Stimulated activated naive CD8-positive, alpha-beta T cell treated with anti-CD3 and anti-CD28 coated beads, Interleukin-15, amount 100 ng/mL, for 72 hours (primary cell): Measurements from ENCODE around the gene YBX2.

Source experiments
- ATAC-seq: fragments of 150-1000 bp; cut with Tn5 transposase; 2 replicates; pipeline ENCODE4 v1.10.0; 2021; ENCODE audit warnings: mild to moderate bottlenecking, moderate library complexity
- DNase-seq, 2 donors: peaks; one replicate each; pipeline ENCODE4 v3.0.0; 2021 to 2022
- H3K27ac Mint-ChIP-seq, 2 donors: one replicate each; pipeline ENCODE4 v1.8.0; 2022; ENCODE audit warnings: mild to moderate bottlenecking in 2 of 2, mixed read lengths in 2 of 2, moderate library complexity in 2 of 2
- H3K27me3 Mint-ChIP-seq: one replicate; pipeline ENCODE4 v1.8.0; 2022; ENCODE audit warnings: mixed read lengths
- H3K4me1 Mint-ChIP-seq: one replicate; pipeline ENCODE4 v1.8.0; 2022; ENCODE audit warnings: mild to moderate bottlenecking, mixed read lengths
- H3K4me3 Mint-ChIP-seq, 2 donors: one replicate each; pipeline ENCODE4 v1.8.0; 2022; ENCODE audit warnings: mild to moderate bottlenecking in 2 of 2, mixed read lengths in 2 of 2, moderate library complexity in 1 of 2
- H3K9me3 Mint-ChIP-seq, 2 donors: one replicate each; pipeline ENCODE4 v1.8.0; 2022; ENCODE audit warnings: mixed read lengths in 2 of 2

Gene YBX2

DNA sequence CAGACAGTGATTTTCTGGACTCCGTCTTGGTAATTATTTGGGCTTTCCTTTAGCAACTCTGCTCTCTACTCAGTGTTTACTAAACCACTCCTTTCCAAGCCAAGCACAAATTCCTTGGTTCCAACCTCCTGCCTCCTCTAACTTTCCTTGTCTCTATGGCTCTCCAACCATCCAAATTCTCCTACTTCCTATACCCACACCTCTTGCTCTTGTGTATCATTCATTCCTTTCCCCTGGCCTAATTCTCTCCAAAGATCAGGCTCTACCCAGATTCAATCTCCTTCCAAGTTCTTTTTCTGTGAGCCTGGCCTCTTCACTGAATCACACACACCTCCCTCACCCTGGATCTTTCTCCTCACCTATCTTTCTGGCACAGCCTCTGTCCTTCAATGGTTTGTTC, 33.6 kb upstream of the YBX2 start:
- DNase-seq: no peak
- ATAC-seq: no peak
- no peaks in the 10 kb centered on the region for H3K9me3 Mint-ChIP-seq
- peak overlapping the region; percentile 86 to 97 for H3K4me3 Mint-ChIP-seq
- H3K27me3 Mint-ChIP-seq: no peaks in the 10 kb centered on the region
- peak overlapping the region; percentile 4 to 28 for H3K27ac Mint-ChIP-seq
- H3K4me1 Mint-ChIP-seq: peaks cover 81% of the 10 kb centered on the region

DNA sequence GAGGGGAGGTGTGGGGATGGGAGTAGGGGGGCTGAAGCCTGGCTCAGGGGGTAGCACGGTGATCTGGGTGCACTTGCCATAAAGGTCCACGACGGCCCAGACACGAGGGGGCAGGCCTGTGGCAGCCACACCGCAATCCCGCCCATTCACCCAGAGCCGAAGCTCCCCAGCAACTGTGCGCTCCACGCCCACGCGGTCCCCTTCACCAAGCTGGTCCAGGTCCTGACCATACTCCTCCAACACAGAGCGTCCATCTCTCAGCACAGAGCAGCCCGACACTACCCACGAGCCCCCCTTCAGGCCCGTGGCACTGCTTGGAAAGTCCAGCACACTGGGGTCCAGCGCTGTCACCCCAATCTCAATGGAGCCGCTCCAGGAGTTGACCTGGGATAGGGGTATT, 33.1 kb upstream of the YBX2 start:
- no peak for DNase-seq
- Mint-ChIP-seq H3K4me1 (peaks cover 75% of the 10 kb centered on the region), H3K27ac (no peak overlapping the region), H3K9me3 (no peaks in the 10 kb centered on the region), H3K4me3 (peak overlapping the region in 1 of 2 donors; percentile 21), H3K27me3 (no peaks in the 10 kb centered on the region)
- no peak for ATAC-seq

DNA sequence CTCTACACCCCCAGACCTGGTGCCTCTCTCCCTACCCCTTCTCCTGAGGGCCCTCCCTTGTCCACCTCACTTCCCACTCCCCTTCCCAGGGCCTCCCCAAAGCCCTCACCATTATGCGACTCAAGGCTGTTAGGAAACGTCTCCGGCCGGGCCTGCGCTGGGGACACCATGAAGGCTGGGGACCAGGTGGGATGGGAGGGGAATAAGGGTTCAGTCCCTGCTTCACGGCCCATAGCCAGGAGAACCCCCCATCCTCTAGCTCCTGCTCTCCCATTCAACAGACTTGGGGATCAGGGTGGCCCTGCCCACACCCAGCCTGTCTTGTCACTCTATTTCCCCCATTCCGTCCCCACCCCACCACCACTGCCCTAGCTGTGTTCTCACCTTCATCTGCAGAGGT, 32.6 kb upstream of the YBX2 start:
- Mint-ChIP-seq H3K27me3 (no peaks in the 10 kb centered on the region), H3K27ac (peak overlapping the region in 1 of 2 donors; percentile 2), H3K4me1 (peaks cover 71% of the 10 kb centered on the region), H3K4me3 (no peak overlapping the region), H3K9me3 (no peaks in the 10 kb centered on the region)
- ATAC-seq (no peak), DNase-seq (no peak)

DNA sequence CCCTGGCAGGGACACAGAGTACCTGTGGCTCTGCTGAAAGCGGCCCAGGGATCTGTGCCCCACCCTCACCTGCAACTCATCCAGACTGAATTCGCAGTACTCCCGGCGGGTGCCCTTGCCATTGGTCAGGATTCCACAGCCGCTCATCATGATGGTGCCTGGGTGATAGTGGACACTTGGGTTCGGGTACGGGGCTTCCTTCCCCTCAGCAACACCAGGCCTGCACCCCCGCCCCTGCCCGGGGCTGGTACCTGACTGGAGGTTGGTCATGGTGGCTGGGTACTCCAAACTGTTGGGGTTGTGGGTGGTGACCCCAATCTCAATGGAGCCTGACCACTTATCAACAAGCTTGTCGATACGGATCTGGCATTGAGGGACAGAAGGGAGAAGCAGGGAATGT, 31.7 kb upstream of the YBX2 start:
- ATAC-seq (no peak), DNase-seq (no peak)
- Mint-ChIP-seq H3K4me1 (peaks cover 65% of the 10 kb centered on the region), H3K4me3 (no peak overlapping the region), H3K27ac (no peak overlapping the region), H3K27me3 (no peaks in the 10 kb centered on the region), H3K9me3 (no peaks in the 10 kb centered on the region)

DNA sequence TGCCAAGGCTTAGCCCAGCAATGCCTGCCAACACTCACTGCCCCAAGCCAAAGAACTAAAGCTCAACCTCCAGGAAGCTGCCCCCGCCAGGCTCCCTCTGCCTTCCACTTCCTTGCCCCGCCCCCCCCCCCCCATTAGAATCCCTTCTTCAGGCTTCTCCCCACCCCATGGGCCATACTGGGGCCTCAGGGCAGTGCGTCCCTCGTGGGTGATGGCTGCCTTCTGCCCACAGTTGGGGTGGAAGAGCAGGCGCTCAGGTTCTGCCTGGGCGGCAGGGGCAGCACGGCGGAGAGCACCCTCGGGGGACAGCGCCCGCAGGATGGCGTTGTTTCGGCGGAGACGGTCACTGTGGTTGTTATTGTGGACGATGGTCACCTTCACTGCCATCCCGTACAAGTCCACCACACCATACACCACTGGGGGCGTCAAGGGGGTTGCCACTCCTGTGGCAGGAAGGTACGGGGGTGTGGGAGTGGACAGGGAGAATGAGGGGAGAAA, 30.6 kb upstream of the YBX2 start:
- Mint-ChIP-seq H3K27ac (no peak overlapping the region), H3K27me3 (no peaks in the 10 kb centered on the region), H3K9me3 (no peaks in the 10 kb centered on the region), H3K4me3 (no peak overlapping the region), H3K4me1 (peaks cover 54% of the 10 kb centered on the region)
- ATAC-seq (no peak), DNase-seq (no peak)

DNA sequence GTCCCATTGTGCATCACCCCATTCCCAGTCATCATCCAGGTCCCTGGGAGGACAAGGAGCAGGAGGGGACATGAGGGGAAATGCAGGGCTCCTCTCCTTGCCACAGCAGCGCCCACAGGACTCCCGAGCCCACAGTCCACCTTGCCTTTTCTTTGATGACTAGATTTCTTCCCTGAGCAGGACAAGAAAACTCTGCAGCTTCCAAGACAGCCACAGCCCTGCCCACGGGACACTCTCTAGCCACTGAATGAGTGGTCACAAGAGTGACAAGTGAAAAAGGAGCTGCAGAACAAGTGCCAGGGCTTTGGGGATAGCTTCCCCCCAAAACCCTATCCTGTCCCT, 30.0 kb upstream of the YBX2 start:
- peaks cover 51% of the 10 kb centered on the region for H3K4me1 Mint-ChIP-seq
- DNase-seq (no peak), ATAC-seq (no peak)
- H3K27me3 Mint-ChIP-seq: no peaks in the 10 kb centered on the region
- H3K9me3 Mint-ChIP-seq: no peaks in the 10 kb centered on the region
- no peak overlapping the region for H3K27ac Mint-ChIP-seq
- H3K4me3 Mint-ChIP-seq: no peak overlapping the region

DNA sequence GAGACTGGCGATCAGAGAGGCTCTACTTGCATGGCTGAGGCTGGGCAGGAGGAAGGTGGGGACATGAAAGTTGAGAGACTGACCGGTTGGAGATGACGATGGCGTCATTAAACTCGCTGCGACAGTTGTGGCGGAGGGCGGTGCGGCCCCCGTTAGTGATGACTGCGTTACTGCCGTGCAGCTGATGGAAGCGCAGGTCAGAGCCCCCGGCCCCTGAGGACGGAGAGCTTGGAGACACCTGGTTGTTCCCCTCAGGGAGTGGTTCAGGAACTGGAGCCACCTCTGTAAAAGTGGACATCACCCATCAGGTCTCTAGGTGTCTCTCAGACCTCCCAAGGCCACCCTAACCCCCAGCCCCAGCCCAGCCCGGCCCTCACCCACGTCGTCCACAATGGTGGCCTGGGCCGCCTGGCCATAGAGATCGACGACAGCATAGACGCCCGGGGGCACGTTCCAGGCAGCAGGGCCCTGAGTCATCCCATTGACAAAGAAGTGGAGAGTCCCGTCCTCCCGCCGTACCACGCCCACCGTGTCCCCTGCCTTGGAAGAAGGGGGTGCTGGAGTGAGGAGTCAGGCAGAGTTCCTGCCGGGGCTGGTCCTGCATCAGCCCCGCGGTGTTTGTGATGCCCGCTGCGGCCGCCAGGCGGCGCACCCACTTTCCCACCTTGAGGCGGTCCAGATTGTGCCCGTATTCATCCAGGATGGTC, 29.4 kb upstream of the YBX2 start:
- peak; percentile 68 for ATAC-seq
- Mint-ChIP-seq H3K27me3 (no peaks in the 10 kb centered on the region), H3K9me3 (no peaks in the 10 kb centered on the region), H3K4me1 (peaks cover 50% of the 10 kb centered on the region), H3K4me3 (no peak overlapping the region), H3K27ac (no peak overlapping the region)
- DNase-seq: peak; percentile 59 to 60

DNA sequence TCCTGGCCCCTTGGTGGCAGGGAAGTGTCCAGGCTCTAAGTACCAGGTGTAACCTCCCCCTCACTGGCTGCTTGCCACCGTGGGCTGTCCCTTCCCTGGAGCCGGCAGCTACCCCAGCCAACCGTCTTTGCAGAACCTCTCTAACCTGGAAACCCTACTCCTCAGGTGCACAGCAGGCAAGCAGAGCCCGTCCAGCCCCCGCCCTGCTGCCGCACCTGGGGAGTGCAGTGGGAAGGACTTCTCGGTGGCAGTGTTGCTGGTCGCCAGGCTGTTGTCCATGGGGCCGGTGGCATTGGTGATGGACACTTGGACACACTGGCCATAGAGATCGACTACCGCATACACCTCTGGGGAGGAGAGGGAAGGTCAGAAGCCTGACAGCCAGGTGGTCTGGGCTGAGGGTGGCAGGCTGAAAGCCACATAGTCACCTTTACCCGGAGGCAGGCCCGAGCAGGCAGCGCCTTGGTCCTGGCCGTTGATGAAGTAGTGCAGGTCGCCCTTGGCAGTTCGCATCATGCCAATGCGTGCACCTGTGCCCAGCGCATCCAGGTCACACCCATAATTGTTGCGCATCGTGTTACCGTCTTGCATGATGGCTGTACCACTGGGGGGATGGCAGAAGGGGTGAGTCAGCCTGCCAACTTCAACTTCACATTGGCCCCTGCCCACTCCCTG, 28.2 kb upstream of the YBX2 start:
- H3K27me3 Mint-ChIP-seq: no peaks in the 10 kb centered on the region
- peaks cover 37% of the 10 kb centered on the region for H3K4me1 Mint-ChIP-seq
- ATAC-seq: no peak
- H3K27ac Mint-ChIP-seq: no peak overlapping the region
- DNase-seq: no peak
- no peaks in the 10 kb centered on the region for H3K9me3 Mint-ChIP-seq
- no peak overlapping the region for H3K4me3 Mint-ChIP-seq

DNA sequence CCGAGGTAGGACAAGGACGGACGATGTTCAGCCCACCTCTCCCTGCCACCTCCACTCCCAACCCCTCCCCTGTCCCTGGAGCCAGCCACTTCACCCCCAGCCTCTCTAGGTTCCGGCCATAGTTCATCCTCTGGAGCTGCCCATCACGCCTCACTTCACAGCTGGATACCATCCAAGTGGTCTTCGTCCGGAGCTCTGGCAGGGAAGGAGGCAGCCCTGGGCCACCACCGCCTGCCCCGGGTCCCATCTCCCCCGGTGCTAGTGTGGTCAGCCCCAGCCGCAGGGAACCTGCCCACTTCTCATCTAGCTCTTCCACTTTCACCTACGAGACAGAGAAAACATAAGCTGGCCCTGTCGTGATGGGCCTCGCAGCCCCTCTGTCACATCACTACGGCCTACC, 27.0 kb upstream of the YBX2 start:
- no peak overlapping the region for H3K27ac Mint-ChIP-seq

DNA sequence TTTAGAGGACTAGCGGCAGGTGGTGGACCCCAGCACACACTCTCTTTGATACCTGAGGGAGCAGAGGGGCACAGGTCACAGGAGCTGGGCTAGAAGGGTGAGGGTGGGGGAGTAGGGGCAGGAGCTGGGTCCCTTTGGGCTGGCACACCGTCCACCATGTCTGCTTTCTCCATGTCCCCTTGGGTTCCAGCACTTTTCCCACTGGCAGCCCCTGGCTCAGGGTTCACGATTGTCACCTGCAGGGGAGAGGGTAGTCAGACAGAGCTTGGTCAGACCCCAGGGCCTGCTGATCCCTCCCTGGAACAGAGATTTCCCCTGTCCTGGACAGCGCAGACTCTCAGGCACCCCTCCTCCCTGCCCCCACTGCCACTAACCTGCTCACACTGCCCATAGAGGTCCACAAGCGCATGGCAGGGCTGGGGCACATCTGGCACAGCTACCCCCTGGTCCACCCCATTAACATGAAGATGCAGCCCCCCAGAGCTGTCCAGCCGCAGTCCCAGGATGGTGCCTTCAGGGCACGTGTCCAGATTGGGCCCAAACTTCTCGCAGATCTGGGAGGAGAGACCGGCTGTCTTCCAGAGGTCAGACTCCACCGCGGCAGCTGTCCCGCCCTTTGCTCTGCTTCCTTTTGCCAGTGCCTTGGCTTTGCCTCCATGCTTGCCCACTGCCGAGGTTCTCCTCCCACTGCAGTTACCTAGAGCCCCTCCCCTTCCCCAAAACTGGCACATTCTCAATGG, 23.9 kb upstream of the YBX2 start:
- Mint-ChIP-seq H3K4me3 (no peak overlapping the region), H3K9me3 (no peaks in the 10 kb centered on the region), H3K27me3 (no peaks in the 10 kb centered on the region), H3K27ac (no peak overlapping the region), H3K4me1 (peaks cover 29% of the 10 kb centered on the region)
- ATAC-seq: no peak
- DNase-seq: no peak

More for the DNA sequence above, 27.0 kb upstream of the YBX2 start:
- no peak for ATAC-seq
- Mint-ChIP-seq H3K4me1 (peaks cover 27% of the 10 kb centered on the region), H3K27me3 (no peaks in the 10 kb centered on the region), H3K9me3 (no peaks in the 10 kb centered on the region), H3K4me3 (no peak overlapping the region)
- DNase-seq: no peak

DNA sequence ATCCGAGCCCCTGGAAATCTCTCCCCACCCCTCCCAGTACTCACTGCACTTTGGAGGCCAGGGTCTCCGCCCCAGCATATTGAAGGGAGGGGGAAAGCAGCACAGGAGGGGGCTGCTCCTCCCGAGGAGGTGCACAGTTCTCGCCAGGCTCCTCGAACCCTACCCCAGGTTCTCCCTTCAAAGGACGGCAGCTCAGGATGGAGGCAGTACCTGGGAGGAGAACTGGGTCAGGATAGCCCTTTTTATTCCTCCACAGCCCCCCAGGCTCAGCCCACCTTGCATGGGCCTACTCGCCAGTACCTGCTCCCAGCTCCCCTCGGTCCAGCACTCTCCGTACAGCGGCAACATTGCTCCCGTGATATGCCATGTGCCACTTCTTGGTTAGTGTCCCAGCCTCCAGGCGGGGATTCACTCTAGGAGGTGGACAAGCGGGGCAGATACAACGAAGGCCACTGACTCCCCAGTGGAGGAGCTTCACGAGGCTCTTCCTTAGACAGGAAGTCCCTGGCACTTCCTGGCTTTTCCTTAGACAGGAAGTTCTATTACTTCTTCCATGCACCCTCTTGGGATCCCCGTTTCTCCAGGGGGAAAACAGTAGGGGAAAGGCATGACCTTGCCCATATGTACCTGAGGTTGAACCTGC, 22.8 kb upstream of the YBX2 start:
- ATAC-seq (no peak), DNase-seq (no peak)
- H3K27me3 Mint-ChIP-seq: no peaks in the 10 kb centered on the region
- peak overlapping the region in 1 of 2 donors; percentile 13 for H3K4me3 Mint-ChIP-seq
- no peaks in the 10 kb centered on the region for H3K9me3 Mint-ChIP-seq
- no peak overlapping the region for H3K27ac Mint-ChIP-seq
- peaks cover 39% of the 10 kb centered on the region for H3K4me1 Mint-ChIP-seq

DNA sequence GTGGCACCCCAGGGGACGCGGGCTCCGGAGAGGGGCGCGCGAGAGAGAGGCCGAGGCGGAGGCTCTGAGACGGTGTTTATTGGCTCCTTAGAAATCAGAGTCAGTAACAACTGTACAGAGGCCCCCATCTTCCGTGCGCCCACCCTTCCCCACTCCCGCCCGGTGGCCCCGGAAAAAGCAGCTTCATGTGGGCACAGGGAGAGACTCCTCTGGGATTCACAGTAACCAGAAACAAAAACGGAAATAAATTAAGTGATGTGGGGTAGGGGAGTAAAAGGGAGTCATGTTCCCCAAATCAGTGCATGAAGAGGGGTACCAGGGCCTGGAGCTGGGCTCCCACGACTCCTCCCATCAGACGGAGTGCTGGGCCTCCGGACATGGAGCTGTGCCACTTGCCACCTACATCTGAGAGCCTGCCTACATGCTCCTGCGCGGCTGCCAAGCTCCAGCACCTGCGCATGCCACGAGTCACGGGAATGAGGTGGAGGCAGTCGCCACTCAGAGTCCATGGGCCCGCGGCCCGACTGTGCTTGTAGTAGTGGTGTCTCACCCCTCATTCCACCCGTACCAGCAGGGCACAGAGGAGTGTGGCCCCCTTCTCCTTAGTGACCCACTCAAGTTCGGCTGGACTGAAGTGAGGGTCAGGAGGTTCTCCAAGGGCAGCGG, 21.3 kb upstream of the YBX2 start:
- Mint-ChIP-seq H3K9me3 (no peaks in the 10 kb centered on the region), H3K4me3 (peak overlapping the region; percentile 95 to 96), H3K27me3 (no peaks in the 10 kb centered on the region), H3K4me1 (peaks cover 54% of the 10 kb centered on the region), H3K27ac (peak overlapping the region; percentile 95 to 99)
- no peak for ATAC-seq
- no peak for DNase-seq

DNA sequence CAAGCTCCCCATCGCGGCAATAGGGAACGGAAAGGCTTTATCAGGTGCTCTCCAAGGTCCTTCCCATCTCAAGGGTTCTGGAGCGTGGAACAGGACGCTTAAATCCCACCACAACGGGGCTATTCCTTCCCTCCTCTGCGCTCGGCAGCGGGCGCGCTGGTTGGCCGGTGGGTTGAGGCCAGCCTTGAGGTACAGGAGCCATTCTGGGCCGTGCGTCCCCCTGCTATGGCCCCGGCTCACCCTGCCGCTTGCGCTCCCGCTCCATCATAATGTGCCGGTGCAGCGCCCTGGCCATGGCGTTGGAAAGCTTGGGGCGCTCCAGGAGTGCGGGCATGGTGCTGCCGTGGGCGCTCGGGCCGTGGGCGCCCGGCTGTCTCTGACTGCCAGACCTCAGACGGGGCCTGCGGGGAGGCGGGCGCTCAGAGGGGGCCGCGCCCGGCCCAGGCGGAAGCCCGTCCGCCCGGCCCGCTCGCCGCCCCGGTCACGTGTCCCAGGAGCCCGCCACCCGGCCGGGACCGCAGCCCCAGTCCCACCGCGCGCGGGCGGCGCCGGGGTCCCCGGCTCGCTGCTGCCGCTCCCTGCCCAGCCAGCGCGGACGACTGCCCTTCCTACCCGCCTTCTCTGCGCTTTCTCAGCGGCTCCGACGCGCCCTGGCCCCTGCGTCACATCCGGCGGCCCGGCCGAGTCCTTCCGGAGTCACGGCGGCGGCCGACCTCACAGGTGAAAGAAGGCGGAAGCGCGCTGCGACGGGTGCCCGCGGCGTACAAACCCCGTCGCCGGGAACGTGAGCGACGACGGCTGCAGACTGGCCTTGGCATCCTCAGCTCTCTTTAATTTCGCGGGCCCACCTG, 20.5 kb upstream of the YBX2 start, which contains the start of gene GPS2:
Gene GPS2 (minus strand): TSS at position 642 of the 851 bp plus-strand sequence. CDS start 308 bp downstream, at position 334.
- Mint-ChIP-seq H3K27ac (peak within 1 kb of the TSS; percentile 95 to 99), H3K27me3 (no peaks in the 10 kb centered on the region), H3K4me1 (peaks cover 62% of the 10 kb centered on the region), H3K4me3 (peak within 1 kb of the TSS; percentile 95 to 96), H3K9me3 (no peaks in the 10 kb centered on the region)
- DNase-seq: peak; percentile 90 to 93
- ATAC-seq: peak; percentile 93

DNA sequence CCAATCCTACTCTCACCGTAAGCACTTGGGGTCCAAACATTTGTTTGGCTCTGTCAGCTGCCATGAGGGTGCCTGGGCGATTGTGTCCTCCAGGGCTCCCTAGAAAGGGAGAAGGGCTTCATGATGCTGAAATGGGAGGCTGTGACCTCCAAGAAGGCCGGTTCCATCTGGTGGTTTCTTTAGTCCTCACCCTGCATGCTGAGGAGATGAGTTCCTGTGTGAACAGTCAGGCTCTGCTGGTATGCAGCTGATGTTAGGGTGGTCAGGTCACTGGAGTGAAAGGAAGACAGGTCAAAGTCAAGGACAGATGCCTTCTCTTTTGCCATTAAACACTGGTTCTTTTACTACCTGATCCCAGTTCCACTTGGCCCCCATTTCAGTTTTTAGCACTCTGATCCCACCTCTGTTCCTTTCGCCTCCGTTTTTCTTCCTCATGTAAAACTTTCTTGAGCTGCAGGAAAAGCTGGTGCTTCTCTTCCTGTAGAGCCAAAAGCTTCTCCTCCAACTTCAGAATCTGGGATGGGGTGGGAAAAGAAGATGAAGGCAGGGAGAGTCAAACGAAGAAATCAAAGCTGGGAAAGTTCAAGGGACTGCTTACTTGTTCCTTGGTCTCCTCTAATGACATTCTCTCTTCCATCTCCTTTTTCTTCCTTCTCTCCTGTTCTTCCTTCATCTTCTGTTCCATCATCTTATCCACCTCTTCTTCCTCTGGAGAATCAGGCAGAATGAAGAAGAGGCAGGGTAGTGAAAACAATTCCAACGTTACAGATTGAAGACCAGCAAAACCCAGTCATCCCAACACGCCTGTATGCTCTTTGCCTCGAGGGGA, 19.7 kb upstream of the YBX2 start:
- Mint-ChIP-seq H3K27ac (peak overlapping the region; percentile 53 to 89), H3K27me3 (no peaks in the 10 kb centered on the region), H3K4me1 (peaks cover 70% of the 10 kb centered on the region), H3K4me3 (peak overlapping the region; percentile 89 to 95), H3K9me3 (no peaks in the 10 kb centered on the region)
- no peak for ATAC-seq
- no peak for DNase-seq
